HG03521 (cell line): ENCODE results near the gene ETHE1.
A peak's percentile ranks its signal among the peaks of the same experiment; 100 is the strongest.

Source experiments
- ATAC-seq: cut with Tn5 transposase; IDR thresholded peaks from one replicate; pipeline ENCODE4 v1.9.1; 2021; ENCODE audit warnings: mild to moderate bottlenecking, moderate library complexity; ENCODE audit not compliant: unreplicated experiment

Gene ETHE1

DNA sequence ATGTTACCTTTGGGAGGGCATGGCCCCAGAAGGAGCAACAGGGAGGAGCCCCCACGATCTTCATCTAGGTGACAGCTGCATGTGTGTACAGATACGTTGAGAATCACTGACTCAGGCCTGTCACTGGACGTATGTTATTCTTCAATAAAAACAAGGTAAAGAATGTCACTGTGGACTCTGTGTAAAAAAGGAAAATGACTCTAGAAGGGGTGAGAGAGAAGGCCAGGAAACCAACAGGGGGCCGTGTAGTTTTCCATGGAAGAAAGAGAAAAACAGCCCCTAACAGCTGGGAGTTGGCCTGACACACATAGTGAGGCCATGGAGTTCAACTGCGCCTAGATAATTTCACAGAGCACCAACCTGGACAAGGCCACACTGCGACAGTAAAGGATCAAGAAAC lies 59.7 kb downstream of the ETHE1 start:
- no peak for ATAC-seq

DNA sequence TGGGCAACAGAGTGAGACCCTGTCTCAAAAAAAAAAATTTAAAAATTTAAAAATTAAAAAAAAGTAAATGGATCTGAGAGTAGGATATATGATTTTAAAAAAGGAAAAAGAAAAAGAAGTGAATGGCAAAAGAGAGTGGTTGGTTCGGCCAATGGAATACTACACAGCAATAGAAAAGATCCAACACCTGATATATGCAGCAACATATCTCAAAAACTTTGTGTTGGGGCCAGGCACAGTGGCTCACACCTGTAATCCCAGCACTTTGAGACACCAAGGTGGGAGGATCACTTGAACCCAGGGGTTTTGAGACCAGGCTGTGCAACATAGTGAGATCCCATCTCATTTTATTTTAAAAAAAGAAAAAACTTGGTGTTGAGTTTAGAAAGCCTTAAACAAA lies 60.2 kb downstream of the ETHE1 start:
- no peak for ATAC-seq

DNA sequence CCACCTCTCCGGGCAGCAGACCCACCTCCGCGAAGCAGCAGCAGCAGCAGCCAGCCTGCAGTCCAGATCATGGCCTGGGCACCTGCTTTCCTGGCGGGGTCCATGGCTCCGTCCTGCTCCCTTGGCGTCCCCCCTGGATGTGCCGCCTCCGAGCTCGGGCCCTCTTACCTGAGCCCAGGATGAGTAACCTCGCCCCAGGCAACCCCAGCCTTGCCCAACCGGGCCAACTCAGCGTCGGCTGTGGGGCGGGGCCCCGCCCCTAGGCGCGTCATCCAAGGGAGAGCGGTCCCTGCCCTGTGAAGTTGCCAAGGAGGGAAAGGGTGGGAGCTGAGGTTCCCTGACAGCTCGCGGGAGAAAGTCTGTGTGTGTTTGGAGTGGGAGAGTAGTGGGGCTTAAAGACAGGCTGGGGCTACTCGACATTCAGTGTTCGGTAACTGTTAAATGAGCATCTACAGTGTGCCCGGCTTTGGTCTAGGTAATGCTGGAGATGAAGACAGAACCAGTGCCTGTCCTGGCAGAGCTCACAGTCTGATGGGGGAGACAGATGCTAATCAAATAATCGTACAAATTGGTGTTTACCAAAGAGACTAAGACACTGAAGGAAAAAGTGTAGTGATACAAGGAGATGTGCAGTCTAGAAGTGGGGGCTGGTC lies 61.4 kb downstream of the ETHE1 start, which contains the start of gene LYPD3:
TSS of gene LYPD3 (minus strand) at position 141 of the 653 bp plus-strand sequence. CDS start at position 104, 37 bp downstream.
- ATAC-seq, result no peak

GRCh38 chr19:43464134-43464775 lies 62.7 kb downstream of the ETHE1 start:
- peak; percentile 17 for ATAC-seq

DNA sequence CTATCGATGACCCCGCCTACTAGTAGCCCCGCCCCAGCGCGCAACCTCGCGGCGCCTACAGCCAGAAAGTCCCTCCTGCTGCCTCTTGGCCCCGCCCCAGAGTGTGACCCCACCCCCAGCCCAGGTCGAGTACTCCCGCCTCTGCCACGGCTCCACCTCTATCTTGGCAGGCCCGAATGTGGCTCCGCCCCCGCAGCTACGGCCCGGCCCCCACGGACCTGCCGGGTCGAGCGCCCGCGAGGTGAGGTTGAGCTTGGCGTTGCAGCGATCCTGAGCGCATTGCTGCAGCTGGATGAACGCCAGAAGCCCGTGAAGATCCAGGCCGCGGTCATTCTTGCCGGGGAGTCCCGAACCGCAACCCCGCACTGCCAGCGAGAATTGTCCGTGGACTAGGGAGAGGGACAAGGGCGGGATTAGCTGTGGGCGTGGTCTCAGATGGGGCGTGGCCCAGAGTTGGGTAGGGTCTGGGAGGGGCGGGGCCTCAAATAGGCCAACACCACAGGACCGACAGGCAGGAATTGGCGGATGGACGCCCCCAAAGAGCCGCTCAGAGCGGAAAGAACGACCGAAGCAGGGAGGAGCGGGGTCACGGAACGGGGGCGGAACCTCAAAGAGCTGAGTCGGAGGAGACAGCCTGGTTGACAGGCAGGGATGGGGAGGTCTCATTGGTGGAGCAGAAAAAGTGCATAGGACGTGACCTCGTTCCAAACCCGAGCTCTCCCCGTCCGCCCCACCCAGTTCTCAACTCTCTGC lies 63.4 kb downstream of the ETHE1 start:
- peak; percentile 85 for ATAC-seq

GRCh38 chr19:43462785-43463380 lies 64.1 kb downstream of the ETHE1 start:
- no peak for ATAC-seq

DNA sequence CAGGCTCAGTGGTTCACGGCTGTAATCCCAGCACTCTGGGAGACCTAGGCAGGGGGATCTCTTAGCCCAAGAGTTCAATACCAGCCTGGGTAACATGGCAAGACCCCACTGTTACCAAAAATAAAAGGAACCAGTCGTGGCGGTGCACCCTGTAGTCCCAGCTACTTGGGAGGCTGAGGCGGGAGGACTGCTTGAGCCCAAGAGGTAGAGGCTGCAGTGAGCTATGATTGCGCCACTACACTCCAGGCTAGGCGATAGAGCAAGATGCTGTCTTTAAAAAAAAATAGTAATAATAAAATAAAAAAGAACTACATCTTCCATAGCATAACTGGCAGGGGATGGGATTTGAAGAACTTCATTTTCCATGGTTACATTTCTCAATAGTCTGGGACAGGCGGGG lies 64.6 kb downstream of the ETHE1 start:
- ATAC-seq, result no peak

DNA sequence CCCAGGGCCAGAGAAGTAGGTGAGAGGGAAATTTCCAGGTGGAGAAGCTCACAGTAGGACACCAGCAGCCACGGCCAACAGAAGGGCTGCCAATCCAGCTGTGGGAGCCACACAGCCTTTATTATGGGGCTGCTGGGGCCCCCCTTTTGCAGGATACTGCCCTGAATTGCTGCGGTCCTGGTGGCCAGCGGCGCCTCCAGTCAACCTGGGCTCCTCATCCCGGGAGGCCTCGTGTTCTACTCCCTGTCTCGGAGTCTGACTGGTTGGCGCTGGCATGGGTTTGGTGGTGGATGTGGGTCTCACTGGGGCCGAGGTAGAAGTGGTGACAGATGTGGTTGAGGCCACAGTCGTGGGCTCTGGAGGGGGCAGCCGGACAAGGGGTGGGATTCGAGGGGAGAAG lies 65.7 kb downstream of the ETHE1 start:
- no peak for ATAC-seq

DNA sequence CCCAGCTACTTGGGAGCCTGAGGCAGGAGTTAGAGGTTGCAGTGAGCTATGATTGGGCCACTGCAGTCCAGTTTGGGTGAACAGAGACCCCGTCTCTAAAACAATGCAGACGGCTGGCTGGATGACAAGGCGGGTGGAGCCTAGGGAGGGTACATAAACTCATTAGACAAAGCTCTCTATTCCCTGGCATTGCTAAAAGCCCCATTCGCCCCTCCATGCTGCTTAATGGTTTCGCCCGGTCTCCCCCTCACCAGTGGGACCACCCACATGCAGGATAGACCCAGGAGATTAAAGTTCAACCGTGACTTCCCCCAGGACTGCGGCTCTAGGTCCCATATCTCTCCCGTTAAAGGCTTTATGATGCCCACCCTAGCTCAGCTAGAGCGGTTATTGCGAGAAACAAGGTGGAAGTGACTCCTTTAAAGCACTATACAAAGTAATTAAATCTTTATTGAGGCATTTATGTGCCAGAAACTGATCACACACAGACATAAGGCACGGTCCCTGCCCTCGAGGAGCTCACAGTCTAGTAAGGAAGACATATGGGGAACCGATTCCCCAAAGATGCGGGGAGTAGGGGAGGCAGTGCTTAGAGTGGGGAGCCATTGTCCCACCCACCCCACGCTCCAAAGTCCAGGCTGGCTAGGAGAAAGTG lies 66.5 kb downstream of the ETHE1 start:
- no peak for ATAC-seq

DNA sequence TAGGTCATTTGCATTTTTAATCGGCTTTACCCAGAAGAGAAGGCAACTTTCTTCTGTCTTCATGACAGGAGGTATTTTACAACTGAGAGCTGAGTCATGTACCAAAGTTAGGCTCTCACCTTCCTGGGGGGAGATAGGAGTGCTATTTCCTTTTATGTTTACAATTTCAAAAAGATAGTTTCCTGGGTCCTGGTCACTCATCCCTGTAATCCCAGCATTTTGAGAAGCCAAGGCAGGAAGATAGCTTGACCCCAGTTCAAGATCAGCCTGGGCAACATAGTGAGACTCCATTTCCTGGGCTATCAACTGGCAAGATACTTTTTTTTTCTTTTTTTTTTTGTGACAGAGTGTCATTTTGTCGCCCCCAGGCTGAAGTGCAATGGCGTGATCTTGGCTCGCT lies 69.2 kb downstream of the ETHE1 start:
- no peak for ATAC-seq
